Osteocyte (in vitro differentiated cells): ENCODE data around the gene BCL2L1. TPM values are rescaled to one million over a fixed set of nuclear protein-coding genes. Genes with fewer than 3 reads are reported as not detected.

Source experiments
- DNase-seq: peaks from one replicate; pipeline ENCODE4 v3.0.0; 2021; ENCODE audit warnings: mixed read lengths; ENCODE audit not compliant: unreplicated experiment; ENCODE audit errors: extremely low spot score
- H3K27ac Mint-ChIP-seq: one replicate; pipeline ENCODE4 v1.8.0; 2021; ENCODE audit warnings: mild to moderate bottlenecking, mixed read lengths; ENCODE audit not compliant: unreplicated experiment
- H3K27me3 Mint-ChIP-seq: one replicate; pipeline ENCODE4 v1.8.0; 2021; ENCODE audit warnings: mixed read lengths; ENCODE audit not compliant: unreplicated experiment
- H3K36me3 Mint-ChIP-seq: one replicate; pipeline ENCODE4 v1.8.0; 2021; ENCODE audit warnings: mixed read lengths; ENCODE audit not compliant: unreplicated experiment
- H3K4me1 Mint-ChIP-seq: one replicate; pipeline ENCODE4 v1.8.0; 2021; ENCODE audit warnings: mixed read lengths; ENCODE audit not compliant: unreplicated experiment
- H3K4me3 Mint-ChIP-seq: one replicate; pipeline ENCODE4 v1.8.0; 2021; ENCODE audit warnings: mild to moderate bottlenecking, moderate library complexity, mixed read lengths; ENCODE audit not compliant: unreplicated experiment
- H3K9me3 Mint-ChIP-seq: one replicate; pipeline ENCODE4 v1.8.0; 2021; ENCODE audit warnings: mixed read lengths; ENCODE audit not compliant: unreplicated experiment
- CTCF ChIP-seq: fragments of 200-600 bp; sonication (generic); IDR thresholded peaks from 2 replicates; pipeline ENCODE4 v1.5.0; 2021; ENCODE audit warnings: antibody characterized with exemption, mild to moderate bottlenecking, moderate library complexity
- total RNA-seq: library from RNA; stranded (reverse); gene quantifications from 2 replicates; pipeline ENCODE4 v1.2.1, GENCODE V29; 2021

BCL2L1 gene
- total RNA-seq, 1 donor from 2014 or later = 67.0 TPM

GRCh38 chr20:31675828-31676608 is 46.6 kb downstream of the BCL2L1 start:
- Mint-ChIP-seq H3K27me3 (no peaks in the 10 kb centered on the region), H3K9me3 (no peaks in the 10 kb centered on the region), H3K4me1 (peaks cover 55% of the 10 kb centered on the region), H3K4me3 (no peak overlapping the region), H3K36me3 (peaks cover 15% of the 10 kb centered on the region), H3K27ac (peak overlapping the region; percentile 70)
- TF ChIP-seq CTCF = no peak
- no peak for DNase-seq

GRCh38 chr20:31674895-31675827 is 47.5 kb downstream of the BCL2L1 start:
- Mint-ChIP-seq H3K36me3 (peaks cover 9% of the 10 kb centered on the region), H3K4me1 (peaks cover 53% of the 10 kb centered on the region), H3K27ac (peak overlapping the region; percentile 70), H3K9me3 (no peaks in the 10 kb centered on the region), H3K27me3 (no peaks in the 10 kb centered on the region), H3K4me3 (peak overlapping the region; percentile 24)
- DNase-seq = no peak
- no peak for TF ChIP-seq CTCF

GRCh38 chr20:31673943-31674463 is 48.7 kb downstream of the BCL2L1 start:
- peaks cover 50% of the 10 kb centered on the region for H3K4me1 Mint-ChIP-seq
- no peaks in the 10 kb centered on the region for H3K9me3 Mint-ChIP-seq
- H3K4me3 Mint-ChIP-seq = no peak overlapping the region
- H3K27me3 Mint-ChIP-seq = no peaks in the 10 kb centered on the region
- no peak for TF ChIP-seq CTCF
- peaks cover 7% of the 10 kb centered on the region for H3K36me3 Mint-ChIP-seq
- H3K27ac Mint-ChIP-seq = no peak overlapping the region
- DNase-seq = no peak

GRCh38 chr20:31673435-31673834 is 49.2 kb downstream of the BCL2L1 start:
- no peaks in the 10 kb centered on the region for H3K9me3 Mint-ChIP-seq
- H3K27me3 Mint-ChIP-seq = no peaks in the 10 kb centered on the region
- peaks cover 44% of the 10 kb centered on the region for H3K4me1 Mint-ChIP-seq
- DNase-seq = no peak
- no peak overlapping the region for H3K4me3 Mint-ChIP-seq
- TF ChIP-seq CTCF = no peak
- H3K27ac Mint-ChIP-seq = no peak overlapping the region
- H3K36me3 Mint-ChIP-seq = peaks cover 4% of the 10 kb centered on the region
